GM21423 (cell line): ENCODE results near the gene OS9.
A peak's percentile ranks its signal among the peaks of the same experiment; 100 is the strongest.

Source experiments
- ATAC-seq: cut with Tn5 transposase; IDR thresholded peaks from one replicate; pipeline ENCODE4 v1.9.1; 2021; ENCODE audit warnings: mild to moderate bottlenecking, moderate library complexity; ENCODE audit not compliant: unreplicated experiment

Gene OS9

GRCh38 chr12:57735952-57736740 is 42.2 kb downstream of the OS9 start:
- no peak for ATAC-seq

- no peak for ATAC-seq
Measured at GRCh38 chr12:57736741-57737466, 43.0 kb downstream of the OS9 start.

- ATAC-seq = no peak
Measured at GRCh38 chr12:57737467-57738460, 43.8 kb downstream of the OS9 start.

- ATAC-seq = no peak
Measured at GRCh38 chr12:57738661-57739237, 44.8 kb downstream of the OS9 start, which contains the start of gene AGAP2. AGAP2 (minus strand) TSS chr12:57738742; CDS start chr12:57738246, 496 bp downstream.

GRCh38 chr12:57739387-57739786 is 45.5 kb downstream of the OS9 start:
- ATAC-seq = no peak

GRCh38 chr12:57739914-57740538 is 46.1 kb downstream of the OS9 start:
- ATAC-seq = no peak

- peak; percentile 59 for ATAC-seq
Measured at GRCh38 chr12:57740656-57741412, 46.9 kb downstream of the OS9 start.

- ATAC-seq = no peak
Measured at GRCh38 chr12:57741413-57741789, 47.5 kb downstream of the OS9 start.

- ATAC-seq = peak; percentile 57
Measured at GRCh38 chr12:57741844-57742738, 48.2 kb downstream of the OS9 start.

GRCh38 chr12:57743769-57744168 is 49.8 kb downstream of the OS9 start:
- ATAC-seq = no peak

- ATAC-seq = peak; percentile 21
Measured at GRCh38 chr12:57744194-57744776, 50.4 kb downstream of the OS9 start.

- ATAC-seq = peak; percentile 79
Measured at GRCh38 chr12:57744777-57745484, 51.0 kb downstream of the OS9 start, which contains the start of gene TSPAN31. TSPAN31 (plus strand) TSS chr12:57745039; CDS start chr12:57745155, 116 bp downstream.

- ATAC-seq = no peak
Measured at GRCh38 chr12:57745485-57745881, 51.6 kb downstream of the OS9 start.

- ATAC-seq = no peak
Measured at GRCh38 chr12:57746025-57746424, 52.1 kb downstream of the OS9 start.

GRCh38 chr12:57749061-57749460 is 55.1 kb downstream of the OS9 start:
- no peak for ATAC-seq

- ATAC-seq = no peak
Measured at GRCh38 chr12:57750561-57751431, 56.9 kb downstream of the OS9 start.
